Upper lobe of right lung (tissue), 1 donor: ENCODE results near the gene SYNE1. TPM values are rescaled to one million over a fixed set of nuclear protein-coding genes. Genes with fewer than 3 reads are reported as not detected.
A peak's percentile ranks its signal among the peaks of the same experiment; 100 is the strongest.
"Not testable (repeated sequence)": the region's sequence is repeated elsewhere in the genome, so short reads cannot be mapped to it uniquely, and the experiment has no call there.

Source experiments
- ATAC-seq: fragments of 200-7000 bp; cut with Tn5 transposase; one replicate; pipeline ENCODE4 v1.9.1; 2020; ENCODE audit warnings: mild to moderate bottlenecking, moderate library complexity
- DNase-seq: peaks from one replicate; pipeline ENCODE4 v3.0.0-alpha.2; 2020
- H3K27ac ChIP-seq: fragments of 200-600 bp; one replicate; pipeline ENCODE4 v1.8.0; 2022
- H3K27me3 ChIP-seq: fragments of 200-600 bp; one replicate; pipeline ENCODE4 v1.8.0; 2022; ENCODE audit warnings: mild to moderate bottlenecking
- H3K36me3 ChIP-seq: fragments of 200-600 bp; one replicate; pipeline ENCODE4 v1.8.0; 2022
- H3K4me1 ChIP-seq: fragments of 200-600 bp; one replicate; pipeline ENCODE4 v1.8.0; 2022
- H3K4me3 ChIP-seq: fragments of 200-600 bp; one replicate; pipeline ENCODE4 v1.8.0; 2022; ENCODE audit warnings: mild to moderate bottlenecking
- H3K9me3 ChIP-seq: fragments of 200-600 bp; one replicate; pipeline ENCODE4 v1.8.0; 2022
- CTCF ChIP-seq: fragments of 200-600 bp; IDR thresholded peaks from one replicate; pipeline ENCODE4 v1.8.0; 2022; ENCODE audit warnings: antibody characterized with exemption
- intact Hi-C: fragments of 100-400 bp; cut with DNase I; formaldehyde crosslinking; loops from one replicate; pipeline ENCODE4 v1.11.0; 2022
- total RNA-seq: library from RNA; stranded (reverse); fragmentation: NEBNext Ultra II Directional; extraction: Animal tissue kit (Norgen Biotek cat#: 25700); gene quantifications from one replicate; pipeline ENCODE4 v1.2.1, GENCODE V29; 2021
- donor health status: DM: no; HTN: yes; CAD: no; lungs with severe emphysema.

The SYNE1 gene
- total RNA-seq, 1 donor from 2014 or later: 168 TPM

GRCh38 chr6:152334555-152334954, 302.6 kb downstream of the SYNE1 start:
- no peak overlapping the region for H3K27ac ChIP-seq
- no peak for TF ChIP-seq CTCF
- no peak for DNase-seq
- H3K9me3 ChIP-seq: no peaks in the 10 kb centered on the region
- intact Hi-C loops: no loop called here
- no peaks in the 10 kb centered on the region for H3K4me1 ChIP-seq
- no peak for ATAC-seq
- H3K27me3 ChIP-seq: no peaks in the 10 kb centered on the region
- H3K36me3 ChIP-seq: peaks cover 87% of the 10 kb centered on the region
- H3K4me3 ChIP-seq: no peak overlapping the region

- H3K36me3 ChIP-seq: peaks cover 72% of the 10 kb centered on the region
- DNase-seq: no peak
- intact Hi-C loops: no loop called here
Observed at GRCh38 chr6:152330961-152331360, 306.2 kb downstream of the SYNE1 start.

GRCh38 chr6:152329638-152330448, 307.3 kb downstream of the SYNE1 start:
- no peaks in the 10 kb centered on the region for H3K27me3 ChIP-seq
- intact Hi-C loops: no loop called here
- no peak for DNase-seq
- TF ChIP-seq CTCF: no peak
- H3K27ac ChIP-seq: no peak overlapping the region
- peak; percentile 50 for ATAC-seq
- no peak overlapping the region for H3K4me3 ChIP-seq
- H3K4me1 ChIP-seq: no peaks in the 10 kb centered on the region
- H3K9me3 ChIP-seq: no peaks in the 10 kb centered on the region
- peaks cover 77% of the 10 kb centered on the region for H3K36me3 ChIP-seq

More at GRCh38 chr6:152330961-152331360, 306.2 kb downstream of the SYNE1 start:
- Histone ChIP-seq H3K4me1 (no peaks in the 10 kb centered on the region), H3K4me3 (no peak overlapping the region), H3K9me3 (no peaks in the 10 kb centered on the region), H3K27me3 (no peaks in the 10 kb centered on the region), H3K27ac (no peak overlapping the region)
- no peak for ATAC-seq
- TF ChIP-seq CTCF: no peak

GRCh38 chr6:152328200-152328599, 309.0 kb downstream of the SYNE1 start:
- H3K4me1 ChIP-seq, H3K4me3 ChIP-seq, H3K9me3 ChIP-seq, ATAC-seq, H3K27me3 ChIP-seq, DNase-seq, H3K27ac ChIP-seq, intact Hi-C loops: not testable (repeated sequence)
- H3K36me3 ChIP-seq: peaks cover 77% of the 10 kb centered on the region

- intact Hi-C loops: no loop called here
Observed at GRCh38 chr6:152323376-152323775, 313.8 kb downstream of the SYNE1 start.

More at GRCh38 chr6:152323376-152323775, 313.8 kb downstream of the SYNE1 start:
- TF ChIP-seq CTCF: no peak
- Histone ChIP-seq H3K36me3 (peaks cover 86% of the 10 kb centered on the region), H3K9me3 (no peaks in the 10 kb centered on the region), H3K27ac (no peak overlapping the region), H3K4me3 (no peak overlapping the region), H3K4me1 (no peaks in the 10 kb centered on the region), H3K27me3 (no peaks in the 10 kb centered on the region)
- DNase-seq: no peak
- no peak for ATAC-seq
